ENCODE results near the gene FH.

Gene FH

DNA sequence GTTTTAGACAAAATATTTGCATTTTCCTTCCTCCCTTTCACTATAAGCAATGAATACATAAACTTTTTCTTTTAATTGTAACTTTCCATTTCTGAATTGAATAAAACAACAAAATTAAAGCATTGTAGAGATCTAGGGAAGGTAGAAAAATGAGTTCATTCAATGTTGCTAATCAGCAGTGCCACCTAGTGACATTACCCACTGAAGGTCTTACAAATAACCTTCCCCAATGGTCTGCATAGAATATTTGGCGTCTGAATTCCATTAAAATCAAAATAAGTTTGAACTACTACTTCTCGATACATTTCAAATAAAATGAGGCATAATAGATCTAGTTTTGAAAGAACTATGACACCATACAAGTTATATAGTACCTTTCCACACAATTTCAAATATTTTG lies 19.6 kb downstream of the FH start:
- peaks cover 94% of the 10 kb centered on the region for H3K36me3 ChIP-seq
- no peak overlapping the region for H3K4me3 ChIP-seq (ENCODE audit: low read depth, low read length)
- peak; percentile 26 for DNase-seq
- no peaks in the 10 kb centered on the region for H3K27me3 ChIP-seq (ENCODE audit: insufficient read depth, low read depth, severe bottlenecking)
- H3K27ac ChIP-seq, result no peak overlapping the region
- TF ChIP-seq, protein P1, sequence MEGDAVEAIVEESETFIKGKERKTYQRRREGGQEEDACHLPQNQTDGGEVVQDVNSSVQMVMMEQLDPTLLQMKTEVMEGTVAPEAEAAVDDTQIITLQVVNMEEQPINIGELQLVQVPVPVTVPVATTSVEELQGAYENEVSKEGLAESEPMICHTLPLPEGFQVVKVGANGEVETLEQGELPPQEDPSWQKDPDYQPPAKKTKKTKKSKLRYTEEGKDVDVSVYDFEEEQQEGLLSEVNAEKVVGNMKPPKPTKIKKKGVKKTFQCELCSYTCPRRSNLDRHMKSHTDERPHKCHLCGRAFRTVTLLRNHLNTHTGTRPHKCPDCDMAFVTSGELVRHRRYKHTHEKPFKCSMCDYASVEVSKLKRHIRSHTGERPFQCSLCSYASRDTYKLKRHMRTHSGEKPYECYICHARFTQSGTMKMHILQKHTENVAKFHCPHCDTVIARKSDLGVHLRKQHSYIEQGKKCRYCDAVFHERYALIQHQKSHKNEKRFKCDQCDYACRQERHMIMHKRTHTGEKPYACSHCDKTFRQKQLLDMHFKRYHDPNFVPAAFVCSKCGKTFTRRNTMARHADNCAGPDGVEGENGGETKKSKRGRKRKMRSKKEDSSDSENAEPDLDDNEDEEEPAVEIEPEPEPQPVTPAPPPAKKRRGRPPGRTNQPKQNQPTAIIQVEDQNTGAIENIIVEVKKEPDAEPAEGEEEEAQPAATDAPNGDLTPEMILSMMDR (IDR thresholded peaks at IDR 0.05; ENCODE audit: low read depth, low read length), result peak; percentile 50
- no peaks in the 10 kb centered on the region for H3K9me3 ChIP-seq (ENCODE audit: severe bottlenecking)

DNA sequence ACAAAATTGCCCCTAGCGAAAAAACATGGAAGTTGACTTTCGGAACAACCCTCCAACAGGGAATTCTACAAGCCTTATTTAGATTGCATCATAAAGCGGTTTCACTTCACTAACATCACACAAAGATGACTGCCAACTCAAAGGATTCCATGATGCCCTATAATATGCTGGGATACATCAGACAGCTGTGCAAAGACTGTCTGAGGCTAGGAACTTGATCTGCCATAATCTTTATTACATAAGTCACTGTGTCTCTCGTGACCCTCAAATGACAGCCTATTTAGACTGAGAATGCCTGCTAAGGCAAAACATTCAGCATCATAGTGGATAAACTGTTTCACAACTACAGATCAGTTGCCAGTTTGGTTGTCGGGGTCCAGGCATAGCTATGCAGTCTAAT lies 23.8 kb downstream of the FH start:
- no peaks in the 10 kb centered on the region for H3K9me3 ChIP-seq (ENCODE audit: severe bottlenecking)
- H3K4me3 ChIP-seq (ENCODE audit: low read depth, low read length), result no peak overlapping the region
- H3K27ac ChIP-seq, result no peak overlapping the region
- peaks cover 66% of the 10 kb centered on the region for H3K36me3 ChIP-seq
- TF ChIP-seq, protein P1 (IDR thresholded peaks at IDR 0.05; ENCODE audit: low read depth, low read length), result no peak
- DNase-seq, result no peak
- H3K27me3 ChIP-seq (ENCODE audit: insufficient read depth, low read depth, severe bottlenecking), result no peaks in the 10 kb centered on the region

DNA sequence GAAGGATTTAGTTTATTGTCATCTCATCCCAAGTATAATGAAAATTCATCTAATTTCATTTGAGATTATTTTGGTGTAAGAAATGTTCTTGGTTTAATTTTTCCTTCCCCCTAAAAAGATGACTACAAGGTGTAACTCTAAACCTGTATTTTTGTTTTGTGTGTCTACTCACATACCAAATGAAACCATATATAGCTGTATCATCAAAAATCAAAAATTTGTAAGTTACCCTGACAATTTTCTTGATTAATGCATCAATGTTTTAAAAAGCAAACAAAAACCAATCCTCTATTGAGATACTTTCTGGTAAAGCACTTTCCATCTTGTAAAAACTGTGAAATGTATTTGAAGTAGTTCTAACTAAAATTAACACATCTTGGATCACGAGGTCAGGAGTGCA lies 30.8 kb downstream of the FH start:
- Histone ChIP-seq H3K36me3 (peaks cover 3% of the 10 kb centered on the region; the same call in 1 of the 2 replicates), H3K4me3 (ENCODE audit: low read depth, low read length) (no peak overlapping the region), H3K27ac (no peak overlapping the region), H3K27me3 (ENCODE audit: insufficient read depth, low read depth, severe bottlenecking) (no peaks in the 10 kb centered on the region), H3K9me3 (ENCODE audit: severe bottlenecking) (no peaks in the 10 kb centered on the region)
- DNase-seq, result no peak
- TF ChIP-seq, protein P1 (IDR thresholded peaks at IDR 0.05; ENCODE audit: low read depth, low read length), result no peak

DNA sequence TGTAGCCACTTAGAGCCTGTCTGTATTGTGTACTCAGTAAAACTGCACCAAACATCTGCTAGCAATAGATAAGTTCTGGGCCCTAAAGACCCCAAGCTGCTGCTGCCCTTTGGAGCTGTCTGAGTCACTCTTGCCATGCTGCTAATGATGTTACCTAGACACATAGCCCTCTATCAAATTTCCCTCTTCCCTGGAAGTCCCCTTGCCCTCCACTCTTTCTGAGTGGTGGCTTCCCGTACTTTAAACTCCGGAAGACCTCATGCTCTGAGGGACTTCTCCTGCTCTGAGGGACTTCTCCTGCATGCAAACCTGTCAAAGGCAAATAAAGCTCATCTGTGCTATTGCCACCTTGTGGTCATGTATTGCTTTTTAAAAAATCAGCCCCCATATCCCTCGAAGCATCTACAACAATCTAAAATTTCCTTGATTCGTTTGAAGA lies 34.0 kb downstream of the FH start:
- Histone ChIP-seq H3K27ac (no peak overlapping the region), H3K4me3 (ENCODE audit: low read depth, low read length) (no peak overlapping the region), H3K27me3 (ENCODE audit: insufficient read depth, low read depth, severe bottlenecking) (no peaks in the 10 kb centered on the region), H3K9me3 (ENCODE audit: severe bottlenecking) (no peaks in the 10 kb centered on the region), H3K36me3 (no peaks in the 10 kb centered on the region)
- TF ChIP-seq, protein P1 (IDR thresholded peaks at IDR 0.05; ENCODE audit: low read depth, low read length), result peak; percentile 69
- peak; percentile 32 for DNase-seq

DNA sequence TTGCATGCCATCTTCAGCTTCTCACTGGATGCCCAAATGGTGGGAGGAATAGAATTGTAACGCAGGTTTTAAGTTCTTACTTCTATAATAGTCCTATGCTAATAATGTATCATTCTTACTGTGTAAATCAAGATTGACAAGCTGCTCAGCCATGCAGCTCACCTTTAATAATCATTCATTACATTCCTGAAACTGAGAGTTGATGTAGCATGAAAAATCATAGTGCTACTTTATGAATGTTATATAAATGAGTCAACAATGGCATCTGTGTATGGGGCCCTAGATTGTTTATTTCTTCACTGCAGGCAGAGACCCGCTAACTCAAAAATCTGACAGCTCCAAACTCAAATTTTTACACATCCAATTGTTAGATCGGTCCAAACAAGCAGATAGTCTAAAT lies 34.4 kb downstream of the FH start:
- Histone ChIP-seq H3K4me3 (ENCODE audit: low read depth, low read length) (no peak overlapping the region), H3K27me3 (ENCODE audit: insufficient read depth, low read depth, severe bottlenecking) (no peaks in the 10 kb centered on the region), H3K36me3 (no peaks in the 10 kb centered on the region), H3K9me3 (ENCODE audit: severe bottlenecking) (no peaks in the 10 kb centered on the region), H3K27ac (no peak overlapping the region)
- DNase-seq, result no peak
- TF ChIP-seq, protein P1 (IDR thresholded peaks at IDR 0.05; ENCODE audit: low read depth, low read length), result no peak

DNA sequence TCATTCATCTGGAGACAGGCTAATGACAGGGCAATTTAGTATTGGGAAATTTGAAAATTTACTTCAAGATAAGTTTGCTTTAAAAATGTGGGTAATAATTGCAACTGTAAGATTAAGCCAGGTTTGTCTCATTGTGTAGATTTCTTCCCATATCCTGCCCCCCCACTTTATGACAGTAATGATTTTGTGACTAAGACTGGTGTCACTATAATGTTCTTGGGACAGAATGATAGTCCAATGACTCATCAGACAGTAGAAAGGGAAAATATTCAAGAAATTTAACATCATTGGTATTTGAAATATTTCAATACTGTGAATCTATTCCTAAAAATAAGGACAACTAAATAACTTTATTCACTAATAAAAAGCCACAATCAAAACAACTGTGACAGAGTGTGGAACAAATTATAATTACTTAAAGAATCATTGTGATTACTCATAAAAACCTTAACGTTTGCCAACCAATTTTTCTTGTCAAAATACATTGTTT lies 36.7 kb downstream of the FH start:
- Histone ChIP-seq H3K27me3 (ENCODE audit: insufficient read depth, low read depth, severe bottlenecking) (no peaks in the 10 kb centered on the region), H3K36me3 (no peaks in the 10 kb centered on the region), H3K27ac (no peak overlapping the region), H3K4me3 (ENCODE audit: low read depth, low read length) (no peak overlapping the region), H3K9me3 (ENCODE audit: severe bottlenecking) (no peaks in the 10 kb centered on the region)
- DNase-seq, result no peak
- TF ChIP-seq, protein P1 (IDR thresholded peaks at IDR 0.05; ENCODE audit: low read depth, low read length), result no peak
